Upper lobe of left lung (tissue), 6 donors: ENCODE results near the gene MSI1. TPM values are rescaled to one million over a fixed set of nuclear protein-coding genes. Genes with fewer than 3 reads are reported as not detected.

Experiments used
- ATAC-seq, 2 donors: fragments of 200-7000 bp; cut with Tn5 transposase; one replicate each; pipeline ENCODE4 v1.9.1; 2022; ENCODE audit warnings: mild to moderate bottlenecking in 2 of 2, moderate library complexity in 2 of 2; ENCODE audit not compliant: low FRiP score in 2 of 2
- DNase-seq, 2 donors: peaks; one replicate each; pipeline ENCODE4 v3.0.0-alpha.2; 2019 to 2020
- H3K27ac ChIP-seq, 4 donors: fragments of 200-600 bp; sonication (generic); one replicate each; pipeline ENCODE4 v1.5.1; 2016 to 2019
- H3K27me3 ChIP-seq, 4 donors: fragments of 200-600 bp; sonication (generic); one replicate each; pipeline ENCODE4 v1.5.1; 2017 to 2019
- H3K36me3 ChIP-seq, 4 donors: fragments of 200-600 bp; sonication (generic); one replicate each; pipeline ENCODE4 v1.5.1; 2016 to 2019
- H3K4me1 ChIP-seq, 4 donors: fragments of 200-600 bp; sonication (generic); one replicate each; pipeline ENCODE4 v1.5.1; 2018 to 2019
- H3K4me3 ChIP-seq, 4 donors: fragments of 200-600 bp; sonication (generic); one replicate each; pipeline ENCODE4 v1.5.1; 2017 to 2019; ENCODE audit warnings: mild to moderate bottlenecking in 2 of 4, moderate library complexity in 1 of 4
- H3K9me3 ChIP-seq, 4 donors: fragments of 200-600 bp; sonication (generic); one replicate each; pipeline ENCODE4 v1.5.1; 2018 to 2019
- EP300 ChIP-seq, 4 donors: sonication (generic); formaldehyde crosslinking; IDR thresholded peaks; one replicate each; pipeline ENCODE4 v1.5.1; 2017; ENCODE audit warnings: antibody characterized with exemption in 4 of 4, control low read depth in 2 of 4
- POLR2A ChIP-seq, 4 donors: fragments of 450-650 bp; IDR thresholded peaks; one replicate each; pipeline ENCODE4 v1.5.1; 2016 to 2017; ENCODE audit warnings: antibody characterized with exemption in 4 of 4, mild to moderate bottlenecking in 2 of 4
- POLR2AphosphoS5 ChIP-seq, 2 donors: sonication (generic); formaldehyde crosslinking; IDR thresholded peaks; one replicate each; pipeline ENCODE4 v1.5.1; 2017; ENCODE audit warnings: antibody characterized with exemption in 2 of 2
- WGBS, 2 donors: methylation state at CpG; one replicate each; pipeline ENCODE4 v1.1.5; 2017 to 2018; 5-methylcytosine and 5-hydroxymethylcytosine counted together
- total RNA-seq, 6 donors: library from RNA; depleted of rRNA in 4 of 6; stranded (reverse); fragments of >200 nt in 4 of 6; gene quantifications; one replicate each; pipeline versions ENCODE4 v1.1.0 to v1.2.1, GENCODE V29; 2016 to 2021
- TF ChIP-seq, protein P1 (sequence below), 6 experiments: fragments of 450-650 bp in 4 of 6; fragments of 200-600 bp in 2 of 6; sonication (generic) in 2 of 6; IDR thresholded peaks; one replicate each; pipeline ENCODE4 v1.5.1; 2016 to 2019; ENCODE audit warnings: antibody characterized with exemption in 6 of 6
- donor health status: DM: no; HTN: no; CAD: no; lungs with moderate emphysema.
- donor health status: DM: no; HTN: yes; CAD: no; lungs with severe emphysema.

The MSI1 gene
- total RNA-seq, 6 donors from 2014 or later, result 0.43 to 0.91 (median 0.49) TPM; not detected in 1

- H3K4me3 ChIP-seq, result no peak overlapping the region
- no peaks in the 10 kb centered on the region for H3K36me3 ChIP-seq
- no peaks in the 10 kb centered on the region for H3K27me3 ChIP-seq
- TF ChIP-seq, protein P1, sequence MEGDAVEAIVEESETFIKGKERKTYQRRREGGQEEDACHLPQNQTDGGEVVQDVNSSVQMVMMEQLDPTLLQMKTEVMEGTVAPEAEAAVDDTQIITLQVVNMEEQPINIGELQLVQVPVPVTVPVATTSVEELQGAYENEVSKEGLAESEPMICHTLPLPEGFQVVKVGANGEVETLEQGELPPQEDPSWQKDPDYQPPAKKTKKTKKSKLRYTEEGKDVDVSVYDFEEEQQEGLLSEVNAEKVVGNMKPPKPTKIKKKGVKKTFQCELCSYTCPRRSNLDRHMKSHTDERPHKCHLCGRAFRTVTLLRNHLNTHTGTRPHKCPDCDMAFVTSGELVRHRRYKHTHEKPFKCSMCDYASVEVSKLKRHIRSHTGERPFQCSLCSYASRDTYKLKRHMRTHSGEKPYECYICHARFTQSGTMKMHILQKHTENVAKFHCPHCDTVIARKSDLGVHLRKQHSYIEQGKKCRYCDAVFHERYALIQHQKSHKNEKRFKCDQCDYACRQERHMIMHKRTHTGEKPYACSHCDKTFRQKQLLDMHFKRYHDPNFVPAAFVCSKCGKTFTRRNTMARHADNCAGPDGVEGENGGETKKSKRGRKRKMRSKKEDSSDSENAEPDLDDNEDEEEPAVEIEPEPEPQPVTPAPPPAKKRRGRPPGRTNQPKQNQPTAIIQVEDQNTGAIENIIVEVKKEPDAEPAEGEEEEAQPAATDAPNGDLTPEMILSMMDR (IDR thresholded peaks at IDR 0.05), result no peak
- no peak for TF ChIP-seq POLR2AphosphoS5 (IDR thresholded peaks at IDR 0.05)
- TF ChIP-seq EP300 (IDR thresholded peaks at IDR 0.05), result no peak
- TF ChIP-seq POLR2A (IDR thresholded peaks at IDR 0.05), result no peak
- WGBS, 2 donors, result 90 to 98% methylated on average over 7 to 12 of the region's 15 CpGs
- peaks cover 2 to 21% (median 10%) of the 10 kb centered on the region in 4 donors for H3K4me1 ChIP-seq
- no peak for DNase-seq
- no peaks in the 10 kb centered on the region for H3K9me3 ChIP-seq
- no peak for ATAC-seq
- no peak overlapping the region for H3K27ac ChIP-seq
These were observed 22.9 kb downstream of the MSI1 start for GRCh38 chr12:120346031-120346430.

DNA sequence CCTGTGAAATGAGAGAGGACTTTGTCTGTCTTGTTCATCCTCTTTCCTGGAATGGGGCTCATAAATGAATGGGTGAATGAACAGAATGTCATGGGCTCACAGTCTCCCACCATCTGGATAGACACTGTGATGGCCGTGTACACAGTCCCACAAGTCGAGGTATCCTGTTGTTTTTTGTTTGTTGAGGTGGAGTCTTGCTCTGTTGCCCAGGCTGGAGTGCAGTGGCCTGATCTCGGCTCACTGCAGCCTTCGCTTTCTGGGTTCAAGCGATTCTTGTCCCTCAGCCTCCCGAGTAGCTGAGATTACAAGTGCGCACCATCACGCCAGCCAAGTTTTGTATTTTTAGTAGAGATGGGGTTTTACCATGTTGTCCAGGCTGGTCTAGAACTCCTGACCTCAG is 25.3 kb downstream of the MSI1 start:
- Histone ChIP-seq H3K27ac (no peak overlapping the region), H3K9me3 (no peaks in the 10 kb centered on the region), H3K27me3 (no peaks in the 10 kb centered on the region), H3K4me3 (no peak overlapping the region), H3K36me3 (no peaks in the 10 kb centered on the region), H3K4me1 (peaks cover 0 to 17% (median 2%) of the 10 kb centered on the region in 4 donors)
- no peak for DNase-seq
- ATAC-seq, result no peak
- TF ChIP-seq POLR2AphosphoS5 (IDR thresholded peaks at IDR 0.05), result no peak
- TF ChIP-seq POLR2A (IDR thresholded peaks at IDR 0.05), result no peak
- no peak for TF ChIP-seq EP300 (IDR thresholded peaks at IDR 0.05)
- TF ChIP-seq, protein P1 (IDR thresholded peaks at IDR 0.05), result no peak
- 87 to 88% methylated on average over 8 of the region's 8 CpGs for WGBS, 2 donors

- TF ChIP-seq, protein P1 (IDR thresholded peaks at IDR 0.05), result no peak
- TF ChIP-seq POLR2A (IDR thresholded peaks at IDR 0.05), result no peak
- no peak for TF ChIP-seq POLR2AphosphoS5 (IDR thresholded peaks at IDR 0.05)
- TF ChIP-seq EP300 (IDR thresholded peaks at IDR 0.05), result no peak
- Histone ChIP-seq H3K4me3 (no peak overlapping the region), H3K27ac (no peak overlapping the region), H3K27me3 (no peaks in the 10 kb centered on the region), H3K9me3 (peaks cover 0 to 2% (median 0%) of the 10 kb centered on the region in 4 donors), H3K4me1 (peaks cover 0 to 17% (median 2%) of the 10 kb centered on the region in 4 donors), H3K36me3 (no peaks in the 10 kb centered on the region)
- ATAC-seq (no peak), DNase-seq (no peak)
- WGBS, 2 donors, result 72 to 79% methylated on average over 7 to 9 of the region's 10 CpGs
These were observed 25.9 kb downstream of the MSI1 start for GRCh38 chr12:120343039-120343537.

DNA sequence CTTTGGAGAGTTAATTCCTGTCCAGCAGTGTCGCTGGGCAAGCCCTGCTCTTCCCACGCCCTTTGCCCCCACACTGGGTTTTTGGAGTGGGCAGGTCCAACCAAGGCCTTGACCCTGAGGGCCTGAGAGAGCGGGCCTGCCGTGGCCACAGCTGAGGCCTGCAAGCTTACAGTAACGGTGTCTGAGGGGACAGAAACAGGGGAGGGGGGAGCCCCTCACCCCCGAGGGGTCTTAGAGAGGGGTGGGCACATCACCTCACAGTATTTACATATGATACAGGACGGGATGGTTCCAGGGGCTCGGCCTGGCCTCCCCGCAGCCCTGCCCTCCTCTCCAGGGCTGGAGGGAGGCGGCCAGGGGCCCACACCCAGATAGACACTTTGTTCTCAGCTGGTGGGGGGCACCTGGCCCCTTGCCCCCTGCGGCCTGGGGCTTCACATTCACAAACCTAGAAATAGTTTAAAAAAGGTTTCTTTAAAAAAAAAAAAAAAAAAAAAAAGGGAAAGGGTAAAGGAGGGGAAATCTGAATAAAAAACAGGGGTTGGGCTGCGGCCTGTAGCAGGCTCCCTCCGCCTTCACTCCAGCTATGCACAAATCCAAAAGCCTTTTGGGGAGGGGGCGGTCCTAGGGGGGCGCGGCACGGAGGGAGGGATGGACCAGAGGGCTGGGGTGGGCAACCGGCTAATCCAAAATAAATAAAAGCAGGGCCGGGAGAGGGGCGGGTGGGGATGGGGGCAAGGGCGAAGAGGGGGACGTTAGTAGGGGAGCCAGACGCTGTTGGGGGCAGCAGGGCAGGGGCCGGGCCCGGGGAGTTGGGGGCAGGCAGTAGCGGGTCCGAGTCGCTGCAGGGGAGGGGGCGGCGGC is 26.6 kb downstream of the MSI1 start:
- Histone ChIP-seq H3K36me3 (no peaks in the 10 kb centered on the region), H3K27ac (no peak overlapping the region), H3K4me3 (no peak overlapping the region), H3K27me3 (no peaks in the 10 kb centered on the region), H3K4me1 (peaks cover 0 to 13% (median 2%) of the 10 kb centered on the region in 4 donors), H3K9me3 (peaks cover 0 to 8% (median under 1%) of the 10 kb centered on the region in 4 donors)
- DNase-seq, result no peak
- no peak for ATAC-seq
- WGBS, 2 donors, result 72 to 73% methylated on average over 19 to 26 of the region's 30 CpGs
- TF ChIP-seq POLR2A (IDR thresholded peaks at IDR 0.05), result no peak

DNA sequence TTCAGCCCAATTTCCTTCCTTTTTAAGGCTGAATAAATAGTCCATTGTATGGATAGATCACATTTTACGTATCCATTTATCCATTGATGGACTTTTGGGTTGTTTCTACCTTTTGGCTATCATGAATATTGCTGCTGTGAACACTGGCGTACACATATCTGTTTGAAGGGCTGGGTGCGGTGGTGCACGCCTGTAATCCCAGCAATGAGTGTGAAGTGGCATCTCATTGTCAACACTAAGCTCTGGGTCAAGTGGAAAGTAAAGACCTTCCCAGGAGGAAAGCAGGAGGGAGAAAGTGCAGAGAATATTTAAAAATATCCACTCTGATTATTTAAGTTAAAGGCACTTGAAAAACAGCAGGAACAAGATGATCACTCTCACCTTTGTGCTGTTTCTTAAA is 29.7 kb downstream of the MSI1 start:
- no peaks in the 10 kb centered on the region for H3K27me3 ChIP-seq
- peaks cover 0 to 4% (median 2%) of the 10 kb centered on the region in 4 donors for H3K4me1 ChIP-seq
- no peak overlapping the region for H3K27ac ChIP-seq
- H3K36me3 ChIP-seq, result no peaks in the 10 kb centered on the region
- H3K4me3 ChIP-seq, result no peak overlapping the region
- 66 to 78% methylated on average over 4 of the region's 4 CpGs for WGBS, 2 donors
- ATAC-seq (no peak), DNase-seq (no peak)
- H3K9me3 ChIP-seq, result peaks cover 0 to 19% (median under 1%) of the 10 kb centered on the region in 4 donors
- TF ChIP-seq POLR2AphosphoS5 (IDR thresholded peaks at IDR 0.05) (no peak), POLR2A (IDR thresholded peaks at IDR 0.05) (no peak), EP300 (IDR thresholded peaks at IDR 0.05) (no peak)
- TF ChIP-seq, protein P1 (IDR thresholded peaks at IDR 0.05), result no peak
